Measurements from ENCODE around the gene DOCK7. TPM values are rescaled to one million over a fixed set of nuclear protein-coding genes. Genes with fewer than 3 reads are reported as not detected.
"Not testable (repeated sequence)": the region's sequence is repeated elsewhere in the genome, so short reads cannot be mapped to it uniquely, and the experiment has no call there.

DOCK7 gene
- total and polyA plus RNA-seq, 7 donors: 3.1 to 12.9 (median 7.0) TPM

DNA sequence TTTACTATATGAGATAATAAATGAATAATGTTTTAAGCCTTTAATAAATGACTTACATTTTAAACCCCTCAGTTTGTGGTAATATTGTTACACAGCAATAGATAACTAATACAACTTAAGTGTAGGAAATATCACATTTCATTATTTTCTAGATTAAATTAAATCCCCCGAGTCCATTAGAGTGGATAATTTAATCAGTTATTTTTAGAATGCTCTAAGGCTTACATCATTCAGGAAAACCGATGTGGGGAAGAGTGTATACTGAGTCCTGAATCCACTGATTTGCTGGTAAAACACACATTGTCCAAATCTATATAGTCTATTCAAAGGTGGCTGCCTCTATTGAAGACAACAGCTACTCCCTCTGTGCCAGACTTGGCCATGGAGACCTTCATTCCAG lies 35.7 kb upstream of the DOCK7 start:
- Histone ChIP-seq H3K27me3 (ENCODE audit: insufficient read depth in 3 of 3, low read length in 2 of 3) (no peaks in the 10 kb centered on the region), H3K4me3 (no peak overlapping the region), H3K27ac (no peak overlapping the region), H3K36me3 (ENCODE audit: insufficient read depth in 1 of 2, low read depth in 1 of 2) (no peaks in the 10 kb centered on the region), H3K4me1 (no peaks in the 10 kb centered on the region), H3K9me3 (no peaks in the 10 kb centered on the region)
- TF ChIP-seq, protein P1, sequence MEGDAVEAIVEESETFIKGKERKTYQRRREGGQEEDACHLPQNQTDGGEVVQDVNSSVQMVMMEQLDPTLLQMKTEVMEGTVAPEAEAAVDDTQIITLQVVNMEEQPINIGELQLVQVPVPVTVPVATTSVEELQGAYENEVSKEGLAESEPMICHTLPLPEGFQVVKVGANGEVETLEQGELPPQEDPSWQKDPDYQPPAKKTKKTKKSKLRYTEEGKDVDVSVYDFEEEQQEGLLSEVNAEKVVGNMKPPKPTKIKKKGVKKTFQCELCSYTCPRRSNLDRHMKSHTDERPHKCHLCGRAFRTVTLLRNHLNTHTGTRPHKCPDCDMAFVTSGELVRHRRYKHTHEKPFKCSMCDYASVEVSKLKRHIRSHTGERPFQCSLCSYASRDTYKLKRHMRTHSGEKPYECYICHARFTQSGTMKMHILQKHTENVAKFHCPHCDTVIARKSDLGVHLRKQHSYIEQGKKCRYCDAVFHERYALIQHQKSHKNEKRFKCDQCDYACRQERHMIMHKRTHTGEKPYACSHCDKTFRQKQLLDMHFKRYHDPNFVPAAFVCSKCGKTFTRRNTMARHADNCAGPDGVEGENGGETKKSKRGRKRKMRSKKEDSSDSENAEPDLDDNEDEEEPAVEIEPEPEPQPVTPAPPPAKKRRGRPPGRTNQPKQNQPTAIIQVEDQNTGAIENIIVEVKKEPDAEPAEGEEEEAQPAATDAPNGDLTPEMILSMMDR (IDR thresholded peaks at IDR 0.05): no peak
- ATAC-seq (no peak), DNase-seq (no peak)
- 34 to 55% (median 38%) methylated on average over 2 of the region's 2 CpGs for WGBS, 3 donors
- intact Hi-C loops (cut with DNase I): no loop called here

GRCh38 chr1:62722796-62723195 lies 34.6 kb upstream of the DOCK7 start:
- Histone ChIP-seq H3K4me1 (no peaks in the 10 kb centered on the region), H3K4me3 (no peak overlapping the region), H3K27me3 (ENCODE audit: insufficient read depth in 3 of 3, low read length in 2 of 3) (peaks cover 0 to 3% (median 0%) of the 10 kb centered on the region in 3 donors), H3K36me3 (ENCODE audit: insufficient read depth in 1 of 2, low read depth in 1 of 2) (no peaks in the 10 kb centered on the region), H3K27ac (no peak overlapping the region), H3K9me3 (no peaks in the 10 kb centered on the region)
- DNase-seq (no peak), ATAC-seq (no peak)
- TF ChIP-seq, protein P1 (IDR thresholded peaks at IDR 0.05): no peak
- intact Hi-C loops (cut with DNase I): no loop called here

DNA sequence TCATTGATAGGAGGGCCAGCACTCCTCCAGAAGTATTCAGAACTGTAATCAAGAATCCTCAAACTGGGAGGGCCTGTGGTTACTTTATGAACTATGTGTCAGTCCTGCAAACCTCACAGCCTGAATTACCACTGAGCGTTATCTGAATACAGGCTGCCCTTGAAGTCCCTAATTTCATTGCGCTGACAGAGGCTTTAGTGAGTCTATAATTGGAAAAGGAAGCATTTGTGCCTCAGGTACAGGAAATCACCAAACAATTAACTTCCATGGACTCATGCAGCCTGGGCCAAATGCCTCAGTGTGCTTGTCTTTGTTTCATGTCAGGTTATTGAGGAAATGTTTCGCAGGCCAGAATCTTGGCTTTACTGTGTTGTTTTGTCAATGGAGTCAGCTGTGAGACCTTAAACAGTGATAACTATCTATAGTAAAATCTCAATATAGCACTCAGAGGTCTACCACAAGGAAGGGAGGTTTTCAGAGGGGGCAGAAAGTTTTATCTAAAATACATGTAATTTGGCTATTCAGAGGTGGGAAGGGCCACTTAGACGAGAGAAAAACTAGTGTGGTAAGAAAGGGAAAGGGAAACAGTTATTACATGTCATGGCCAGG lies 32.9 kb upstream of the DOCK7 start:
- ATAC-seq (no peak), DNase-seq (no peak)
- no peak overlapping the region for H3K4me3 ChIP-seq
- H3K36me3 ChIP-seq (ENCODE audit: insufficient read depth in 1 of 2, low read depth in 1 of 2): no peaks in the 10 kb centered on the region
- intact Hi-C loops (cut with DNase I): no loop called here
- H3K9me3 ChIP-seq: no peaks in the 10 kb centered on the region
- no peaks in the 10 kb centered on the region for H3K4me1 ChIP-seq
- WGBS, 3 donors: 73 to 77% (median 77%) methylated on average over 4 of the region's 4 CpGs
- H3K27me3 ChIP-seq (ENCODE audit: insufficient read depth in 3 of 3, low read length in 2 of 3): peaks cover 0 to 3% (median 0%) of the 10 kb centered on the region in 3 donors
- TF ChIP-seq, protein P1 (IDR thresholded peaks at IDR 0.05): no peak
- no peak overlapping the region for H3K27ac ChIP-seq

DNA sequence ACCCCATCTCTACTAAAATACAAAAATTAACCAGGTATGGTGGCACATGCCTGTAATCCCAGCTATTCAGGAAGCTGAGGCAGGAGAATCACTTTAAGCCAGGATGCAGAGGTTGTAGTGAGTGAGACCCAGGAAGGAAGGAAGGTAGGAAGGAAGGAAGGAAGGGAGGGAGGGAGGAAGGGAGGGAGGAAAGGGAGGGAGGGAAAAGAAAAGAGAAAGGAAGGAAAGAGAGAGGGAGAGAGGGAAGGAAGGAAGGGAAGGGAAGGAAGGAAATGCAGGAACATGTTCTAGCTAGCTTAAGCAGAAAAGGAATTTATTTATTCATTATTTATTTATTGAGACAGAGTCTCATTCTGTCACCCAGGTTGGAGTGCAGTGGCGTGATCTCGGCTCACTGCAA lies 30.2 kb upstream of the DOCK7 start:
- ATAC-seq; H3K4me3 ChIP-seq; DNase-seq; H3K9me3 ChIP-seq; intact Hi-C loops (cut with DNase I); H3K27ac ChIP-seq; H3K36me3 ChIP-seq (ENCODE audit: insufficient read depth in 1 of 2, low read depth in 1 of 2); H3K4me1 ChIP-seq; H3K27me3 ChIP-seq (ENCODE audit: insufficient read depth in 3 of 3, low read length in 2 of 3): not testable (repeated sequence)
- WGBS, 3 donors: 89 to 94% (median 93%) methylated on average over 2 of the region's 2 CpGs

GRCh38 chr1:62717483-62717882 lies 29.3 kb upstream of the DOCK7 start:
- Histone ChIP-seq H3K4me1 (no peaks in the 10 kb centered on the region), H3K27me3 (ENCODE audit: insufficient read depth in 3 of 3, low read length in 2 of 3) (peaks cover 0 to 3% (median 0%) of the 10 kb centered on the region in 3 donors), H3K36me3 (ENCODE audit: insufficient read depth in 1 of 2, low read depth in 1 of 2) (no peaks in the 10 kb centered on the region), H3K27ac (no peak overlapping the region), H3K9me3 (no peaks in the 10 kb centered on the region), H3K4me3 (no peak overlapping the region)
- no peak for ATAC-seq
- WGBS, 3 donors: 94 to 96% (median 94%) methylated on average over 6 of the region's 6 CpGs
- DNase-seq: no peak
- intact Hi-C loops (cut with DNase I): no loop called here
- TF ChIP-seq, protein P1 (IDR thresholded peaks at IDR 0.05): no peak
